K562 treated with DMSO at 1 percent for 24 hours (cell line): ENCODE results near the gene PIGV. TPM values are rescaled to one million over a fixed set of nuclear protein-coding genes. Genes with fewer than 3 reads are reported as not detected.

Source experiments
- total RNA-seq: library from RNA; unstranded; fragments of 300-600 nt; gene quantifications from 2 replicates; pipeline ENCODE4 v1.2.3, GENCODE V29; 2022; ENCODE audit warnings: low read depth; ENCODE audit not compliant: insufficient read depth

PIGV gene
- 17.8 and 18.1 TPM in 2 replicates for total RNA-seq

GRCh38 chr1:26787706-26788514, at the start of gene PIGV:
TSS of gene PIGV (plus strand) at chr1:26787950. CDS start at chr1:26790816, 2,866 bp downstream.

GRCh38 chr1:26826261-26827105, 38.7 kb downstream of the PIGV start, which contains the start of gene ZDHHC18:
TSS of gene ZDHHC18 (plus strand) at chr1:26826688. CDS start at chr1:26826805, 117 bp downstream.

Other genes with a start within 250 kb of the PIGV start
- 54.7 and 55.7 TPM in 2 replicates for gene ARID1A, start 91.9 kb upstream of the PIGV start, total RNA-seq
- gene ZDHHC18, start 38.7 kb downstream of the PIGV start, total RNA-seq = 22.3 and 24.0 TPM in 2 replicates
- gene SFN, start 75.2 kb downstream of the PIGV start, total RNA-seq = 3.7 and 6.0 TPM in 2 replicates
- 27.3 and 31.7 TPM in 2 replicates for gene GPN2, start 102.3 kb downstream of the PIGV start, total RNA-seq
- gene GPATCH3, start 112.5 kb downstream of the PIGV start, total RNA-seq = 23.8 and 23.9 TPM in 2 replicates
- gene NR0B2, start 126.0 kb downstream of the PIGV start, total RNA-seq = not detected in 2 replicates
- gene NUDC, start 133.8 kb downstream of the PIGV start, total RNA-seq = 128 and 137 TPM in 2 replicates
- 3.7 and 4.7 TPM in 2 replicates for gene KDF1, start 172.5 kb downstream of the PIGV start, total RNA-seq
- 0.44 and 1.3 TPM in 2 replicates for gene TRNP1, start 205.7 kb downstream of the PIGV start, total RNA-seq
- gene TENT5B, start 224.9 kb downstream of the PIGV start, total RNA-seq = 3.8 and 4.5 TPM in 2 replicates